ENCODE measurements around the gene NPAS3.

DNA sequence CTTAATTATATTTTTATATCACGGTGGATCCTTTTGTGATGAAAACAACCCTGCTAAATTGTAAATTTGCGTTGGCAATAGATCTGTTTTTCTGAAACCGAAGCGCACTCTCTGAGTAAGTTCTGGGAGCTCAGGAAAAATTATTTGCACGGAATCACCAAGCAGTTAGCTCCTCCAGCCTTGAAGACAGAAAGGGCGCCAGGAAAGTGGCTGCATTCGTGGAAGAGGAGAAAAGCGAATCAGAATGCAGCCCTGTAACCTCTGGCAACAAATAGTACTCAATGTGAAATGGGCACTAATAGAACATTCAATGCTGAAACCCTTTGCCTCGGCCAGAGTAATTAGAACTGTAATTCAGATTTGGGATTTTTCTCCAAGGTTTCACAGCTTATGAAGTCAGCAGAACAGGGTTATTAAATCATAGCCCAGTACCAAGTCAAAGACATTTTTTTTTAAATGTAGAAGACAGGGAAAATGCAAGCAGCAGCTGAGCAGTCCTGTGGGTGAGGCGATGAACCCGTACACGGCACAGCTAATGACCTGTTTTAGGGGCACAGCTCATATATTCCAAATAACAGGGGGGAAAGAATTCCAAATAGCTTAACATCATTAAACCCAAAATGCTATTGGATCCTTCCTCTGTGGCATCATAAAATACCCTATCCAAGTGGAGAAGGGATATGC lies 760.8 kb downstream of the NPAS3 start:
- no peak for TF ChIP-seq POLR2AphosphoS5 (IDR thresholded peaks at IDR 0.05)
- TF ChIP-seq POLR2A (IDR thresholded peaks at IDR 0.05), result no peak
- TF ChIP-seq, protein P1, sequence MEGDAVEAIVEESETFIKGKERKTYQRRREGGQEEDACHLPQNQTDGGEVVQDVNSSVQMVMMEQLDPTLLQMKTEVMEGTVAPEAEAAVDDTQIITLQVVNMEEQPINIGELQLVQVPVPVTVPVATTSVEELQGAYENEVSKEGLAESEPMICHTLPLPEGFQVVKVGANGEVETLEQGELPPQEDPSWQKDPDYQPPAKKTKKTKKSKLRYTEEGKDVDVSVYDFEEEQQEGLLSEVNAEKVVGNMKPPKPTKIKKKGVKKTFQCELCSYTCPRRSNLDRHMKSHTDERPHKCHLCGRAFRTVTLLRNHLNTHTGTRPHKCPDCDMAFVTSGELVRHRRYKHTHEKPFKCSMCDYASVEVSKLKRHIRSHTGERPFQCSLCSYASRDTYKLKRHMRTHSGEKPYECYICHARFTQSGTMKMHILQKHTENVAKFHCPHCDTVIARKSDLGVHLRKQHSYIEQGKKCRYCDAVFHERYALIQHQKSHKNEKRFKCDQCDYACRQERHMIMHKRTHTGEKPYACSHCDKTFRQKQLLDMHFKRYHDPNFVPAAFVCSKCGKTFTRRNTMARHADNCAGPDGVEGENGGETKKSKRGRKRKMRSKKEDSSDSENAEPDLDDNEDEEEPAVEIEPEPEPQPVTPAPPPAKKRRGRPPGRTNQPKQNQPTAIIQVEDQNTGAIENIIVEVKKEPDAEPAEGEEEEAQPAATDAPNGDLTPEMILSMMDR (IDR thresholded peaks at IDR 0.05), result no peak
- TF ChIP-seq EP300 (IDR thresholded peaks at IDR 0.05), result no peak

All from sigmoid colon (tissue), 4 donors.